Thyroid gland (tissue), 4 donors: ENCODE results near the gene NDUFS6.

Experiments used
- POLR2A ChIP-seq, 2 donors: fragments of 450-650 bp; IDR thresholded peaks; one replicate each; pipeline ENCODE4 v1.6.1; 2017; ENCODE audit warnings: antibody characterized with exemption in 2 of 2, mild to moderate bottlenecking in 2 of 2, moderate library complexity in 1 of 2
- TF ChIP-seq, protein P1 (sequence below), 6 experiments: fragments of 200-600 bp in 3 of 6; fragments of 450-650 bp in 3 of 6; sonication (generic) in 3 of 6; IDR thresholded peaks; one replicate each; pipeline ENCODE4 v1.5.1; 2016 to 2019; ENCODE audit warnings: antibody characterized with exemption in 6 of 6, mild to moderate bottlenecking in 2 of 6, inconsistent platforms in 1 of 6, moderate library complexity in 1 of 6

DNA sequence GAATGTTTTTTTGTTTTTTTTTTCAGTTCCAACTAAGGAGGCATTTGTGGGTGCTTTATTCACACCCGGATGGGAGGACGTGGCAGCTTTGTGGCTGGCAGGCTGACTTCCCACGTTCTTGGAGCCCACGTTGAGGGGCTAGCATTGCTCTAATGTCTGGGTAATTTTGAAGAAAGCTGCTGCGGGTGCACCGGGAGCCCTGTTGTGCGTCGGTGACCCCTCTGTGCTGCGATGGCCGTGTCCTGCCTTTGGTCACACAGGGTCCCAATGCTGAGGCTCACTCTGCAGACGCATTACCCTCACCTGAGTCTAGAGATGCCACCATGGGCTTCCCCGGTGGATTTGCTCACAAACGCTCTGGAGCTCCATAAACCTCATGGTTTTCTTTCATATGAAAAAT lies 34.2 kb downstream of the NDUFS6 start:
- TF ChIP-seq, protein P1, sequence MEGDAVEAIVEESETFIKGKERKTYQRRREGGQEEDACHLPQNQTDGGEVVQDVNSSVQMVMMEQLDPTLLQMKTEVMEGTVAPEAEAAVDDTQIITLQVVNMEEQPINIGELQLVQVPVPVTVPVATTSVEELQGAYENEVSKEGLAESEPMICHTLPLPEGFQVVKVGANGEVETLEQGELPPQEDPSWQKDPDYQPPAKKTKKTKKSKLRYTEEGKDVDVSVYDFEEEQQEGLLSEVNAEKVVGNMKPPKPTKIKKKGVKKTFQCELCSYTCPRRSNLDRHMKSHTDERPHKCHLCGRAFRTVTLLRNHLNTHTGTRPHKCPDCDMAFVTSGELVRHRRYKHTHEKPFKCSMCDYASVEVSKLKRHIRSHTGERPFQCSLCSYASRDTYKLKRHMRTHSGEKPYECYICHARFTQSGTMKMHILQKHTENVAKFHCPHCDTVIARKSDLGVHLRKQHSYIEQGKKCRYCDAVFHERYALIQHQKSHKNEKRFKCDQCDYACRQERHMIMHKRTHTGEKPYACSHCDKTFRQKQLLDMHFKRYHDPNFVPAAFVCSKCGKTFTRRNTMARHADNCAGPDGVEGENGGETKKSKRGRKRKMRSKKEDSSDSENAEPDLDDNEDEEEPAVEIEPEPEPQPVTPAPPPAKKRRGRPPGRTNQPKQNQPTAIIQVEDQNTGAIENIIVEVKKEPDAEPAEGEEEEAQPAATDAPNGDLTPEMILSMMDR (IDR thresholded peaks at IDR 0.05), result no peak
- no peak for TF ChIP-seq POLR2A (IDR thresholded peaks at IDR 0.05)
